ENCODE results near the gene BCL10. TPM values are rescaled to one million over a fixed set of nuclear protein-coding genes. Genes with fewer than 3 reads are reported as not detected.

Gene BCL10
- total and polyA plus RNA-seq, 8 donors: 6.1 to 42.7 (median 25.7) TPM

GRCh38 chr1:85322655-85323054 lies 46.2 kb upstream of the BCL10 start:
- 66 to 76% (median 73%) methylated on average over 2 of the region's 2 CpGs for WGBS, 5 donors

GRCh38 chr1:85321237-85321964 lies 45.0 kb upstream of the BCL10 start:
- peaks cover 0 to 10% (median 4%) of the 10 kb centered on the region in 4 donors for H3K36me3 ChIP-seq
- TF ChIP-seq POLR2A (IDR thresholded peaks at IDR 0.05) (no peak), EP300 (IDR thresholded peaks at IDR 0.05) (no peak), CTCF (IDR thresholded peaks at IDR 0.05) (no peak), POLR2AphosphoS5 (IDR thresholded peaks at IDR 0.05) (no peak)
- intact Hi-C loops (cut with DNase I; ENCODE audit: low total_unique reads): no loop called here
- WGBS, 5 donors: 81 to 89% (median 88%) methylated on average over 7 of the region's 7 CpGs
- H3K9me3 ChIP-seq: no peaks in the 10 kb centered on the region
- peaks cover 0 to 8% (median 0%) of the 10 kb centered on the region in 4 donors for H3K4me1 ChIP-seq
- H3K27me3 ChIP-seq: no peaks in the 10 kb centered on the region
- DNase-seq: no peak
- H3K27ac ChIP-seq: no peak overlapping the region
- no peak overlapping the region for H3K4me3 ChIP-seq

More at GRCh38 chr1:85322655-85323054, 46.2 kb upstream of the BCL10 start:
- Histone ChIP-seq H3K9me3 (no peaks in the 10 kb centered on the region), H3K4me1 (peaks cover 0 to 8% (median 0%) of the 10 kb centered on the region in 4 donors), H3K27me3 (no peaks in the 10 kb centered on the region), H3K27ac (no peak overlapping the region), H3K36me3 (peaks cover 0 to 10% (median 4%) of the 10 kb centered on the region in 4 donors), H3K4me3 (no peak overlapping the region)
- intact Hi-C loops (cut with DNase I; ENCODE audit: low total_unique reads): no loop called here
- no peak for TF ChIP-seq POLR2AphosphoS5 (IDR thresholded peaks at IDR 0.05)
- TF ChIP-seq POLR2A (IDR thresholded peaks at IDR 0.05): no peak
- no peak for TF ChIP-seq CTCF (IDR thresholded peaks at IDR 0.05)
- TF ChIP-seq EP300 (IDR thresholded peaks at IDR 0.05): no peak
- no peak for DNase-seq

GRCh38 chr1:85320371-85321131 lies 44.1 kb upstream of the BCL10 start:
- DNase-seq: no peak
- WGBS, 5 donors: 88 to 91% (median 91%) methylated on average over 2 of the region's 2 CpGs
- no peak for TF ChIP-seq CTCF (IDR thresholded peaks at IDR 0.05)
- TF ChIP-seq POLR2A (IDR thresholded peaks at IDR 0.05): no peak
- TF ChIP-seq POLR2AphosphoS5 (IDR thresholded peaks at IDR 0.05): no peak
- no peak for TF ChIP-seq EP300 (IDR thresholded peaks at IDR 0.05)
- no peaks in the 10 kb centered on the region for H3K9me3 ChIP-seq
- no peak overlapping the region for H3K4me3 ChIP-seq
- H3K27ac ChIP-seq: no peak overlapping the region
- H3K4me1 ChIP-seq: no peaks in the 10 kb centered on the region
- intact Hi-C loops (cut with DNase I; ENCODE audit: low total_unique reads): no loop called here
- no peaks in the 10 kb centered on the region for H3K27me3 ChIP-seq
- peaks cover 0 to 10% (median 4%) of the 10 kb centered on the region in 4 donors for H3K36me3 ChIP-seq

GRCh38 chr1:85319931-85320330 lies 43.5 kb upstream of the BCL10 start:
- H3K36me3 ChIP-seq: peaks cover 0 to 10% (median 4%) of the 10 kb centered on the region in 4 donors
- H3K4me1 ChIP-seq: no peaks in the 10 kb centered on the region
- H3K9me3 ChIP-seq: no peaks in the 10 kb centered on the region
- TF ChIP-seq CTCF (IDR thresholded peaks at IDR 0.05): no peak
- TF ChIP-seq EP300 (IDR thresholded peaks at IDR 0.05): no peak
- TF ChIP-seq POLR2AphosphoS5 (IDR thresholded peaks at IDR 0.05): no peak
- no peak for TF ChIP-seq POLR2A (IDR thresholded peaks at IDR 0.05)
- no peaks in the 10 kb centered on the region for H3K27me3 ChIP-seq
- no peak for DNase-seq
- no peak overlapping the region for H3K27ac ChIP-seq
- WGBS, 5 donors: 74 to 79% (median 77%) methylated on average over 4 of the region's 4 CpGs
- no peak overlapping the region for H3K4me3 ChIP-seq
- intact Hi-C loops (cut with DNase I; ENCODE audit: low total_unique reads): no loop called here
